Endothelial cell of umbilical vein (primary cell): Measurements from ENCODE around the gene MRPL38. TPM values are rescaled to one million over a fixed set of nuclear protein-coding genes. Genes with fewer than 3 reads are reported as not detected.

ENCODE experiments used
- BruUV-seq: library from RNA; stranded (reverse); fragments of 400-500 nt; replicated peaks from 2 replicates; lab custom pipeline; 2021; lab: Mats Ljungman, UMichigan
- CTCF ChIA-PET: fragments of 300-600, 350-600 bp; sonication (Branson Sonifier 250); formaldehyde crosslinking; loops from one replicate; lab custom pipeline; 2021; ENCODE audit warnings: antibody characterized with exemption, inconsistent platforms; lab: Charles Lee
- POLR2A ChIA-PET: fragments of 300-600, 350-600 bp; sonication (Branson Sonifier 250); formaldehyde crosslinking; loops from one replicate; lab custom pipeline; 2021; ENCODE audit warnings: antibody characterized with exemption, inconsistent platforms; lab: Charles Lee
- DNase-seq: peaks from one replicate; pipeline ENCODE4 v3.0.0-alpha.2; 2011; ENCODE audit warnings: low read depth, low spot score
- FAIRE-seq: peaks from 2 replicates; lab custom pipeline; 2011; peaks lifted over from hg19 to GRCh38; lab: Jason Lieb, UNC
- H2AFZ ChIP-seq: 2 replicates; pipeline ENCODE4 v1.6.0; 2012; ENCODE audit warnings: low read depth, low read length, control low read depth, inconsistent platforms
- H3K27ac ChIP-seq: 2 replicates; pipeline ENCODE4 v1.5.1; 2011; ENCODE audit warnings: low read depth, mild to moderate bottlenecking, control low read depth, low read length, moderate library complexity; ENCODE audit not compliant: insufficient read depth
- H3K27me3 ChIP-seq, 2 experiments: 2 replicates each; pipeline versions ENCODE4 v1.6.0 to v1.6.1; 2011; ENCODE audit warnings: low read length in 2 of 2, mixed read lengths in 1 of 2; ENCODE audit not compliant: control insufficient read depth in 2 of 2, insufficient read depth in 2 of 2
- H3K36me3 ChIP-seq, 2 experiments: 2 replicates in 1 of 2; 3 replicates in 1 of 2; pipeline ENCODE4 v1.5.1; 2011; ENCODE audit warnings: low read length in 2 of 2, mild to moderate bottlenecking in 1 of 2, moderate library complexity in 1 of 2; ENCODE audit not compliant: control insufficient read depth in 2 of 2, insufficient read depth in 2 of 2; ENCODE audit errors: extremely low read depth in 1 of 2
- H3K4me1 ChIP-seq: 3 replicates; pipeline ENCODE4 v1.5.1; 2011; ENCODE audit warnings: mild to moderate bottlenecking, low read length; ENCODE audit not compliant: control insufficient read depth, insufficient read depth; ENCODE audit errors: extremely low read depth
- H3K4me2 ChIP-seq: 2 replicates; pipeline ENCODE4 v1.6.1; 2011; ENCODE audit warnings: low read length, control low read depth, mixed read lengths; ENCODE audit not compliant: insufficient read depth
- H3K4me3 ChIP-seq, 3 experiments: fragments of 200-600 bp in 1 of 3; sonication (generic), shearing (Covaris generic) in 1 of 3; replicated peaks in 1 of 3; 2 replicates each; pipeline ENCODE4 v1.5.1; 2011 to 2016; ENCODE audit warnings: control low read depth in 3 of 3, low read length in 3 of 3, mild to moderate bottlenecking in 2 of 3, inconsistent platforms in 1 of 3, low read depth in 1 of 3, moderate library complexity in 1 of 3; ENCODE audit not compliant: insufficient read depth in 1 of 3
- H3K79me2 ChIP-seq: 2 replicates; pipeline ENCODE4 v1.6.0; 2012; ENCODE audit warnings: low read length, inconsistent platforms; ENCODE audit not compliant: control insufficient read depth, insufficient read depth
- H3K9ac ChIP-seq: replicated peaks from 2 replicates; pipeline ENCODE3; 2011; ENCODE audit warnings: low read length, control low read depth; ENCODE audit not compliant: insufficient read depth; ENCODE audit errors: extremely low read depth
- H3K9me1 ChIP-seq: replicated peaks from 3 replicates; pipeline ENCODE4 v1.6.0; 2011; ENCODE audit warnings: mild to moderate bottlenecking, low read length; ENCODE audit not compliant: control insufficient read depth, insufficient read depth; ENCODE audit errors: extremely low read depth
- H3K9me3 ChIP-seq: replicated peaks from 2 replicates; pipeline ENCODE4 v1.5.1; 2012; ENCODE audit warnings: low read length, inconsistent platforms; ENCODE audit not compliant: control insufficient read depth, insufficient read depth
- H4K20me1 ChIP-seq: replicated peaks from 2 replicates; pipeline ENCODE3; 2011; ENCODE audit warnings: mild to moderate bottlenecking, low read length; ENCODE audit not compliant: control insufficient read depth, insufficient read depth; ENCODE audit errors: extremely low read depth
- CTCF ChIP-seq, 2 donors: IDR thresholded peaks; 1 replicate in 1 of 2; 2 replicates in 1 of 2; pipeline ENCODE4 v1.5.1; 2011; ENCODE audit warnings: low read length in 2 of 2, mild to moderate bottlenecking in 2 of 2, moderate library complexity in 2 of 2, control low read depth in 1 of 2, inconsistent platforms in 1 of 2, low read depth in 1 of 2; ENCODE audit not compliant: insufficient read depth in 1 of 2; ENCODE audit errors: extremely low read depth in 1 of 2
- EZH2 ChIP-seq: IDR thresholded peaks from 2 replicates; pipeline ENCODE4 v1.6.1; 2012; ENCODE audit warnings: borderline replicate concordance, low read depth, mild to moderate bottlenecking, moderate library complexity, low read length, inconsistent platforms; ENCODE audit not compliant: severe bottlenecking
- FOS ChIP-seq: IDR thresholded peaks from 2 replicates; pipeline ENCODE4 v1.6.1; 2011; ENCODE audit warnings: mild to moderate bottlenecking, low read length, moderate library complexity, borderline replicate concordance; ENCODE audit not compliant: insufficient read depth
- GATA2 ChIP-seq: IDR thresholded peaks from 2 replicates; pipeline ENCODE4 v1.7.0; 2011; ENCODE audit warnings: low read depth, mild to moderate bottlenecking, moderate library complexity, mixed read lengths, low read length; ENCODE audit not compliant: insufficient read length, insufficient read depth
- JUN ChIP-seq: IDR thresholded peaks from 2 replicates; pipeline ENCODE4 v1.6.1; 2011; ENCODE audit warnings: borderline replicate concordance, low read depth; ENCODE audit not compliant: insufficient read length, insufficient read depth
- MAX ChIP-seq: IDR thresholded peaks from 2 replicates; pipeline ENCODE4 v1.6.1; 2011; ENCODE audit not compliant: insufficient read depth, insufficient read length
- MYC ChIP-seq: IDR thresholded peaks from one replicate; pipeline ENCODE4 v1.6.1; 2011; ENCODE audit warnings: mild to moderate bottlenecking, low read depth, low read length
- POLR2A ChIP-seq: IDR thresholded peaks from 2 replicates; pipeline ENCODE4 v1.6.1; 2012; ENCODE audit warnings: low read depth, mild to moderate bottlenecking, control low read depth, low read length
- POLR2AphosphoS5 ChIP-seq: IDR thresholded peaks from 2 replicates; pipeline ENCODE4 v1.6.1; 2012; ENCODE audit warnings: low read depth, mild to moderate bottlenecking, control low read depth, low read length, moderate library complexity; ENCODE audit not compliant: insufficient read depth
- dilution Hi-C: fragments of 300-500 bp; cut with MboI; formaldehyde crosslinking; loops from one replicate; pipeline ENCODE4 v1.15.0; 2019; ENCODE audit warnings: low sequenced_read_pairs; ENCODE audit not compliant: extremely low pct_ligation_motif_present
- intact Hi-C: fragments of 100-400 bp; cut with micrococcal nuclease; formaldehyde crosslinking; loops from one replicate; pipeline ENCODE4 v1.10.0; 2022
- polyA plus RNA-seq, 4 experiments: library from polyadenylated mRNA; depleted of rRNA in 3 of 4; stranded (reverse) in 3 of 4; unstranded in 1 of 4; fragments of >200 nt; gene quantifications; 2 replicates each; pipeline versions ENCODE4 v1.2.1 to v1.2.3, GENCODE V29; 2011 to 2012; ENCODE audit warnings: missing spikeins in 1 of 4
- total RNA-seq: library from RNA; stranded (reverse); gene quantifications from 2 replicates; pipeline ENCODE4 v1.2.3, GENCODE V29; 2021

The MRPL38 gene
- total and polyA plus RNA-seq, 2 donors (not counting 3 experiments of a cell fraction or from before 2014, with no cell fraction given): 82.7 to 93.8 TPM

DNA sequence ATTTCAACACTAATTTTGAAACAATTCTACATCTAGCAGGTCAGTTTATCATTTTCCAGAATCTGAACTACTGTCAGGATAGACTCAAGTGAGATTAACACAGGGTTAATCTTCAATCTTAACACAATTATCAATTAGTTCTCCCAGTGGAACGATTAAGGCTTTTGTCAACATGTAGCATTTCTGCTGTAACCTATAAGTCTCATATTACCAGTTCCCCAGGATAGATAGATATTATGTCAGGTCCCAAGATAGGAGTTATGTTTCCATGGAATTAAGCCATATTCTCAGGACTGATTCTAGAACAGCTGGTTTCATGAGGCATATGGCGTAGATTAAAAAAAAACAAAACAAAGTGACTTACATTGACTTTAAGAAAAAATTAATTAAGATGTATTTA, 40.5 kb upstream of the MRPL38 start:
- Histone ChIP-seq H3K27ac (no peak overlapping the region), H3K36me3 (peaks cover 6 to 19% of the 10 kb centered on the region in 2 experiments), H2AFZ (no peak overlapping the region), H3K9ac (no peak overlapping the region), H3K79me2 (no peaks in the 10 kb centered on the region), H3K9me1 (no peaks in the 10 kb centered on the region), H4K20me1 (no peaks in the 10 kb centered on the region), H3K4me1 (peaks cover 6% of the 10 kb centered on the region), H3K4me2 (no peak overlapping the region), H3K4me3 (no peak overlapping the region), H3K9me3 (no peaks in the 10 kb centered on the region), H3K27me3 (no peaks in the 10 kb centered on the region)
- DNase-seq (no peak), FAIRE-seq (no peak)
- dilution Hi-C loops: no loop called here
- TF ChIP-seq JUN: no peak
- ChIA-PET CTCF (interaction anchor here (1.3 kb wide), 1 partner anchor 40 kb away, joined by 3 read pairs; the partner anchor contains the start of gene MRPL38), POLR2A (no interaction called here)
- intact Hi-C loops: no loop called here
- no TSS peak for BruUV-seq

- ChIA-PET POLR2A (no interaction called here), CTCF (no interaction called here)
- H3K27me3 ChIP-seq: no peaks in the 10 kb centered on the region
- H3K4me1 ChIP-seq: peaks cover 6% of the 10 kb centered on the region
- no peaks in the 10 kb centered on the region for H3K9me1 ChIP-seq
- no peak overlapping the region for H3K4me2 ChIP-seq
- no peaks in the 10 kb centered on the region for H3K9me3 ChIP-seq
- no peaks in the 10 kb centered on the region for H4K20me1 ChIP-seq
- no TSS peak for BruUV-seq
- TF ChIP-seq MAX (no peak), EZH2 (no peak), CTCF (IDR thresholded peaks at IDR 0.05; ENCODE audit: extremely low read depth in 1 of 2, insufficient read depth in 1 of 2, low read depth in 1 of 2, low read length in 2 of 2) (no peak), MYC (no peak), POLR2A (no peak), FOS (no peak), GATA2 (no peak), JUN (no peak), POLR2AphosphoS5 (no peak)
- FAIRE-seq: no peak
- dilution Hi-C loops (no loop called here), intact Hi-C loops (no loop called here)
- DNase-seq: no peak
- H3K36me3 ChIP-seq: peaks cover 3 to 14% of the 10 kb centered on the region in 2 experiments
- H2AFZ ChIP-seq: no peak overlapping the region
- H3K79me2 ChIP-seq: no peaks in the 10 kb centered on the region
- H3K27ac ChIP-seq: no peak overlapping the region
- no peak overlapping the region for H3K9ac ChIP-seq
- H3K4me3 ChIP-seq: no peak overlapping the region
Observed at GRCh38 chr17:75943491-75943890, 38.8 kb upstream of the MRPL38 start.
